C4-2B (cell line): Measurements from ENCODE around the gene APOBEC3A.

ENCODE experiments used
- CTCF ChIP-seq: fragments of 450-650 bp; conservative IDR thresholded peaks from 2 replicates; pipeline ENCODE4 v1.5.1; 2017; ENCODE audit warnings: mild to moderate bottlenecking
- ZFX ChIP-seq: fragments of 450-650 bp; IDR thresholded peaks from 2 replicates; pipeline ENCODE4 v1.6.1; 2017

GRCh38 chr22:38968801-38969200 lies 11.4 kb downstream of the APOBEC3A start:
- TF ChIP-seq CTCF (no peak), ZFX (no peak)
